Loucy (cell line): ENCODE data around the gene AIRE.

Source experiments
- EZH2phosphoT487 ChIP-seq: fragments of 200-600 bp; IDR thresholded peaks from 2 replicates; pipeline ENCODE4 v1.6.1; 2018; ENCODE audit warnings: antibody characterized with exemption, mild to moderate bottlenecking, moderate library complexity, borderline replicate concordance
- TF ChIP-seq, protein P1 (sequence below): fragments of 200-600 bp; sonication (generic); conservative IDR thresholded peaks from 2 replicates; pipeline ENCODE4 v1.5.1; 2014; ENCODE audit warnings: mild to moderate bottlenecking, antibody characterized with exemption, low read length

DNA sequence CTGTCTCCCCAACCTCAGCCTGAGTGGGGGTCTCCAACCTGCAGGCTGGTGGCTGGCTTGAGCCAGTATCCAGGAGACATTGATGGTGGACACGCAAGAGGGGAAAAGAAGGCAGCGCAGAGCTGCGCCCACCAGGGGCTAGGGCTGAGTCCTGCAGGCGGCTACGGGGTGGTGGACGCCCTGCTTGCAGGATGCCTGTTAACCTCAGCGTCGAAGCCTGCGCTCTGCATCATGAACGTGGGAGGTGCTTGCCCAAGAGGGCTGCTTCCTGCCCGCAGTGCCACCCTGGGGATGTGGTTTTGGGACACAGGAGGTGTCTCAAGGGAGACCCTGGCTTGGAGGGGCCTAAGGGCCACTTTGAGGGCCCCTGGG is 41.9 kb downstream of the AIRE start:
- TF ChIP-seq, protein P1, sequence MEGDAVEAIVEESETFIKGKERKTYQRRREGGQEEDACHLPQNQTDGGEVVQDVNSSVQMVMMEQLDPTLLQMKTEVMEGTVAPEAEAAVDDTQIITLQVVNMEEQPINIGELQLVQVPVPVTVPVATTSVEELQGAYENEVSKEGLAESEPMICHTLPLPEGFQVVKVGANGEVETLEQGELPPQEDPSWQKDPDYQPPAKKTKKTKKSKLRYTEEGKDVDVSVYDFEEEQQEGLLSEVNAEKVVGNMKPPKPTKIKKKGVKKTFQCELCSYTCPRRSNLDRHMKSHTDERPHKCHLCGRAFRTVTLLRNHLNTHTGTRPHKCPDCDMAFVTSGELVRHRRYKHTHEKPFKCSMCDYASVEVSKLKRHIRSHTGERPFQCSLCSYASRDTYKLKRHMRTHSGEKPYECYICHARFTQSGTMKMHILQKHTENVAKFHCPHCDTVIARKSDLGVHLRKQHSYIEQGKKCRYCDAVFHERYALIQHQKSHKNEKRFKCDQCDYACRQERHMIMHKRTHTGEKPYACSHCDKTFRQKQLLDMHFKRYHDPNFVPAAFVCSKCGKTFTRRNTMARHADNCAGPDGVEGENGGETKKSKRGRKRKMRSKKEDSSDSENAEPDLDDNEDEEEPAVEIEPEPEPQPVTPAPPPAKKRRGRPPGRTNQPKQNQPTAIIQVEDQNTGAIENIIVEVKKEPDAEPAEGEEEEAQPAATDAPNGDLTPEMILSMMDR: no peak
- no peak for TF ChIP-seq EZH2phosphoT487
